ENCODE measurements around the gene WDR88.

Gene WDR88

GRCh38 chr19:33094436-33095067 lies 37.4 kb upstream of the WDR88 start:
- no peak for TF ChIP-seq CTCF (IDR thresholded peaks at IDR 0.05; ENCODE audit: low read depth, low read length, missing control alignments)
- no peak for DNase-seq (ENCODE audit: low read depth)
- no peak overlapping the region for H3K4me3 ChIP-seq (ENCODE audit: low read depth, low read length)

- no peak for TF ChIP-seq CTCF (IDR thresholded peaks at IDR 0.05; ENCODE audit: low read depth, low read length, missing control alignments)
- no peak for DNase-seq (ENCODE audit: low read depth)
- H3K4me3 ChIP-seq (ENCODE audit: low read depth, low read length): no peak overlapping the region
These were observed 35.9 kb upstream of the WDR88 start for GRCh38 chr19:33096005-33096404.

GRCh38 chr19:33098055-33098534 lies 33.8 kb upstream of the WDR88 start:
- TF ChIP-seq CTCF (IDR thresholded peaks at IDR 0.05; ENCODE audit: low read depth, low read length, missing control alignments): no peak
- no peak overlapping the region for H3K4me3 ChIP-seq (ENCODE audit: low read depth, low read length)
- DNase-seq (ENCODE audit: low read depth): no peak

- no peak overlapping the region for H3K4me3 ChIP-seq (ENCODE audit: low read depth, low read length)
- TF ChIP-seq CTCF (IDR thresholded peaks at IDR 0.05; ENCODE audit: low read depth, low read length, missing control alignments): no peak
- no peak for DNase-seq (ENCODE audit: low read depth)
These were observed 30.8 kb upstream of the WDR88 start for GRCh38 chr19:33100894-33101644.

- no peak for TF ChIP-seq CTCF (IDR thresholded peaks at IDR 0.05; ENCODE audit: low read depth, low read length, missing control alignments)
- no peak for DNase-seq (ENCODE audit: low read depth)
- no peak overlapping the region for H3K4me3 ChIP-seq (ENCODE audit: low read depth, low read length)
These were observed 29.0 kb upstream of the WDR88 start for GRCh38 chr19:33102893-33103292.

GRCh38 chr19:33108161-33108560 lies 23.8 kb upstream of the WDR88 start:
- no peak for TF ChIP-seq CTCF (IDR thresholded peaks at IDR 0.05; ENCODE audit: low read depth, low read length, missing control alignments)
- no peak overlapping the region for H3K4me3 ChIP-seq (ENCODE audit: low read depth, low read length)
- no peak for DNase-seq (ENCODE audit: low read depth)

Measured in GM12864 (cell line).